Rectal smooth muscle tissue (tissue), 1 donor: ENCODE results near the gene NBEA.

ENCODE experiments used
- H3K27ac ChIP-seq: one replicate; pipeline ENCODE4 v1.7.0; 2013; ENCODE audit warnings: low read depth, low read length, inconsistent platforms
- H3K27me3 ChIP-seq: one replicate; pipeline ENCODE4 v1.7.0; 2013; ENCODE audit warnings: low read length; ENCODE audit not compliant: control insufficient read depth, insufficient read depth
- H3K36me3 ChIP-seq: one replicate; pipeline ENCODE4 v1.7.0; 2013; ENCODE audit warnings: low read length; ENCODE audit not compliant: control insufficient read depth, insufficient read depth
- H3K4me1 ChIP-seq: one replicate; pipeline ENCODE4 v1.7.0; 2013; ENCODE audit warnings: low read length; ENCODE audit not compliant: control insufficient read depth, insufficient read depth
- H3K4me3 ChIP-seq: one replicate; pipeline ENCODE4 v1.7.0; 2013; ENCODE audit warnings: low read length
- H3K9ac ChIP-seq: one replicate; pipeline ENCODE4 v1.7.0; 2013; ENCODE audit warnings: low read length

The NBEA gene

DNA sequence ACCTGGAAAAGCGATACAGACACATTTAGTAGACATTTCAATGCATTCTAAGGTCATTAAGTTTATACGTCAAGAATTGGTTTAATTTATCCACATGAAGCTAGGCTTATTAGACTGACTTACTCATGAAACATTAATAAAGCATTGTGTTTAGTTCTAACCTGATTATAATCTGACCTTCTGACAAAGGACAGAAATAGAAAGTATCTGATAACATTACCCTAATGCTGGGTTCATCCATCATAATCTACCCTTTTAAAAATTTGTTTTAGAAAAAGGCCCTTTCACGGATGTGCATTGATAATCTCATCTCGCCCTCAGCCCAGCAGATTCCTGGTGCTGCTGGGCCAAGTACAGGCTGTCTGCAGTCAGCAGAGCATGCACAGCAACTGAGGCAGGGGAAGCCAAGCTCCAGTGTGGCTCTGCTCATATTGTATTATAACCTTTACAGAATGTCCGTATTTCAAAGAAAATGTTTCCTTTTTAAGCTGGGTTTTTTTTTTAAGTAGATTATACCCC, 676.6 kb downstream of the NBEA start:
- no peaks in the 10 kb centered on the region for H3K4me1 ChIP-seq
- no peaks in the 10 kb centered on the region for H3K27me3 ChIP-seq
- no peaks in the 10 kb centered on the region for H3K36me3 ChIP-seq
- H3K4me3 ChIP-seq: no peak overlapping the region
- no peak overlapping the region for H3K9ac ChIP-seq
- H3K27ac ChIP-seq: no peak overlapping the region

DNA sequence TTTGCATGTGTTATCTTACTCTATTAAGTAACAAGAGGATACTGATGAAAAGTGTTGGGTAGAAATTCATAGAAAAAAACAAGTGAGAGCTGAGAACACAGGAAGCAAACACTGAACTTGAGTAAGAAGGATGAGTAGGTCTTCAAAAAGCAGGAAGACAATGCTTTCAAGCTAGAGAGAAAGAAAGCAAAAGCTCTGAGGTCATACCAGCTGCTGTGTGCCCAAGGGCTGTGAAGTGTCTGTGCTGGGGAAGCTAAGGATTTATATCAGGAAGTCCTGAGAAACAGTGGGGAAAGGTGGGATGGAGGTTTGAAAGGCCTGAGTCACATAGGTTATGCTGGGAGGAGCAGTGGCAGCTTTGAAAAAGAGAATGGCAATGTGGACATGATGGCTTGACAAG, 679.9 kb downstream of the NBEA start:
- H3K9ac ChIP-seq: no peak overlapping the region
- no peak overlapping the region for H3K4me3 ChIP-seq
- H3K27ac ChIP-seq: no peak overlapping the region
- H3K27me3 ChIP-seq: no peaks in the 10 kb centered on the region
- H3K4me1 ChIP-seq: no peaks in the 10 kb centered on the region
- H3K36me3 ChIP-seq: no peaks in the 10 kb centered on the region

DNA sequence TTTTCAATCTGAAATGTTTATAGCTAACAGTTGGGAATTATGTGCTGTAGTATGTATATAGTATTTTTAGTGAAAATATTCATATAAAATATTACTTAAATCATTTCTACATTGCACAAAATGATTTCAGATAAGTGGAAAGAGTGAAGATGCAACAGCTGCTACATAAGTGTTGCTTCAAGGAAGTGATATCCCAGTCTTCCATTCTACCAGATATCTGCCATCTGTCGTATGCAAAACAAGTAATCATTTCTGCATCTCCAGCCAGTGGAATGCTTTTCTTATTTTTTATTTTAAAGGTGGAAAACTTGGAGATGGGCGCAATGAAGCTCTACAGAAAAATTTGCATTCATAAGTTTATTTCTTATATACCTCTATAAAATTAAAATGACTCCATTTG, 687.0 kb downstream of the NBEA start:
- Histone ChIP-seq H3K4me3 (no peak overlapping the region), H3K27me3 (no peaks in the 10 kb centered on the region), H3K27ac (no peak overlapping the region), H3K9ac (no peak overlapping the region), H3K36me3 (no peaks in the 10 kb centered on the region), H3K4me1 (no peaks in the 10 kb centered on the region)

GRCh38 chr13:35630551-35631275, 688.6 kb downstream of the NBEA start:
- Histone ChIP-seq H3K4me3 (no peak overlapping the region), H3K36me3 (no peaks in the 10 kb centered on the region), H3K4me1 (no peaks in the 10 kb centered on the region), H3K27me3 (no peaks in the 10 kb centered on the region), H3K27ac (no peak overlapping the region), H3K9ac (no peak overlapping the region)

GRCh38 chr13:35631666-35632065, 689.6 kb downstream of the NBEA start:
- H3K4me3 ChIP-seq: no peak overlapping the region
- no peaks in the 10 kb centered on the region for H3K27me3 ChIP-seq
- no peaks in the 10 kb centered on the region for H3K4me1 ChIP-seq
- H3K36me3 ChIP-seq: no peaks in the 10 kb centered on the region
- H3K9ac ChIP-seq: no peak overlapping the region
- no peak overlapping the region for H3K27ac ChIP-seq

GRCh38 chr13:35643625-35644024, 701.6 kb downstream of the NBEA start:
- H3K4me3 ChIP-seq: no peak overlapping the region
- no peaks in the 10 kb centered on the region for H3K4me1 ChIP-seq
- H3K27me3 ChIP-seq: no peaks in the 10 kb centered on the region
- H3K27ac ChIP-seq: no peak overlapping the region
- no peaks in the 10 kb centered on the region for H3K36me3 ChIP-seq
- no peak overlapping the region for H3K9ac ChIP-seq

GRCh38 chr13:35646056-35646774, 704.1 kb downstream of the NBEA start:
- H3K27ac ChIP-seq: no peak overlapping the region
- no peaks in the 10 kb centered on the region for H3K27me3 ChIP-seq
- H3K9ac ChIP-seq: no peak overlapping the region
- no peak overlapping the region for H3K4me3 ChIP-seq
- no peaks in the 10 kb centered on the region for H3K4me1 ChIP-seq
- H3K36me3 ChIP-seq: no peaks in the 10 kb centered on the region

DNA sequence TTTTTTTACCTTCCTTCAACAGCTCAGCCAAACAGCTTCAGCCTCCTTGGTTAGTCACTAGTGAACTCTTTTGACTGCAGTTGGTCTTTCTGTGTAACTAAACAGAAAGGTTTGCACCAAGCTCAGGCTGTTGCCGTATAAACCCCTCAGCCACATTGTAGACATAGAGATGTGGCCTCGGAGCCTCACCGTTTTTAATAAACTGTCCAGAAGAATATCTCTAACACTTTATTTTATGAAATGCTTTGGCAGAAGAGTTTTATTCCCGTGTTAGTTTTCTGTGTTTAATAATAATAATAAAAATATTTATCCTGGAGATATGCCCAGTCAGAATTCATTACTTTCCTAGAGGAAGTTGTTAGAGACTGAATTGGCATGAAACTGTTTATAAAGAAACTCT, 706.1 kb downstream of the NBEA start:
- no peak overlapping the region for H3K27ac ChIP-seq
- no peak overlapping the region for H3K9ac ChIP-seq
- no peaks in the 10 kb centered on the region for H3K4me1 ChIP-seq
- no peaks in the 10 kb centered on the region for H3K27me3 ChIP-seq
- no peaks in the 10 kb centered on the region for H3K36me3 ChIP-seq
- H3K4me3 ChIP-seq: no peak overlapping the region

- Histone ChIP-seq H3K9ac (no peak overlapping the region), H3K27me3 (no peaks in the 10 kb centered on the region), H3K27ac (no peak overlapping the region), H3K36me3 (no peaks in the 10 kb centered on the region), H3K4me3 (no peak overlapping the region), H3K4me1 (no peaks in the 10 kb centered on the region)
These were observed 707.1 kb downstream of the NBEA start for GRCh38 chr13:35649162-35649561.

GRCh38 chr13:35659796-35660195, 717.7 kb downstream of the NBEA start:
- no peaks in the 10 kb centered on the region for H3K36me3 ChIP-seq
- no peak overlapping the region for H3K9ac ChIP-seq
- H3K27ac ChIP-seq: no peak overlapping the region
- no peak overlapping the region for H3K4me3 ChIP-seq
- no peaks in the 10 kb centered on the region for H3K27me3 ChIP-seq
- H3K4me1 ChIP-seq: no peaks in the 10 kb centered on the region

- H3K27ac ChIP-seq: no peak overlapping the region
- H3K4me1 ChIP-seq: no peaks in the 10 kb centered on the region
- no peak overlapping the region for H3K9ac ChIP-seq
- H3K4me3 ChIP-seq: no peak overlapping the region
- no peaks in the 10 kb centered on the region for H3K36me3 ChIP-seq
- no peaks in the 10 kb centered on the region for H3K27me3 ChIP-seq
These were observed 722.7 kb downstream of the NBEA start for GRCh38 chr13:35664747-35665146.

DNA sequence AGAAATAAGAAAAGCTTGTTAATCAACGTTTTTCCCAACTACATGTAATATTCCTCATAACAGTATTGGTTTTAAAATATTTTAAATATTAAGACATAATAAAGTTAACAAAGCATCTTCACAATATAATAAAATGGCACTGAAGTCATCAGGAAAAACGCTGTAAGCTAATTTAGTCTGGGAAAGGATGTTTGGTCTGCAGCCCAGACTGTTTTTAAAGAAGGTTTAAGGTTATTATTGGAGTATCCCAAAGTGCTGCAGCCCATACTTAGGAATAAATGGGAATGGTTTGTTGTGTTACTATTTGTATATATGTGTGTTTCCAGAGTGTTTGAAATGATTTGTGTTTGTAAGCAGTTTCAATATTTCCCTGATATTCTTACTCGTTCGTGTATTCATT, 727.3 kb downstream of the NBEA start:
- H3K4me3 ChIP-seq: no peak overlapping the region
- no peaks in the 10 kb centered on the region for H3K27me3 ChIP-seq
- no peaks in the 10 kb centered on the region for H3K36me3 ChIP-seq
- no peak overlapping the region for H3K27ac ChIP-seq
- no peaks in the 10 kb centered on the region for H3K4me1 ChIP-seq
- H3K9ac ChIP-seq: no peak overlapping the region

DNA sequence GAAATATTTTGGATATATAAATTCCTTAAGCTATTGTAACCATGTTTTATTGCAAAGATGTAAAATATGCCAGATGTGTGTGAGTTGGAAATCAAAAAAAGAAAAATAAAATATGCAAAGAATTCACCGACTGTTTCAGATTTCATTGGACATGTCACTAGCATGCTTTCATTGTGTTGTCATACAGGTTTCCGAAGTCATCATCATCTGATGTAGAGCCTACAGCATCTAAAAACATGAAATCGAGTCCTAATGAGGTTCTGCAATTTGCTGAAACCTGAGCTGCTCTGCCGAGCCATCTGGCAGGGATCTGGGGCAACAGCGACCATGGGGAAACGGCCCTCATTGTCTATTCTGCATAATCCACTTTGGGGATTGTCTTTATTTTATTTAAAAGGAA, 730.5 kb downstream of the NBEA start:
- Histone ChIP-seq H3K9ac (no peak overlapping the region), H3K4me1 (no peaks in the 10 kb centered on the region), H3K4me3 (no peak overlapping the region), H3K27ac (no peak overlapping the region), H3K27me3 (no peaks in the 10 kb centered on the region), H3K36me3 (no peaks in the 10 kb centered on the region)
